ENCODE results near the gene TBC1D32.

- TF ChIP-seq CTCF (conservative IDR thresholded peaks at IDR 0.05; ENCODE audit: low read length) (no peak), EZH2phosphoT487 (IDR thresholded peaks at IDR 0.05; ENCODE audit: borderline replicate concordance) (no peak)
Measured at GRCh38 chr6:121236984-121237383, 97.3 kb downstream of the TBC1D32 start.

Measured in Loucy (cell line).